Lower leg skin (tissue), 4 donors: ENCODE measurements around the gene COL8A1. TPM values are rescaled to one million over a fixed set of nuclear protein-coding genes. Genes with fewer than 3 reads are reported as not detected.

Source experiments
- DNase-seq, 2 donors: peaks; one replicate each; pipeline ENCODE4 v3.0.0-alpha.2; 2019; ENCODE audit warnings: low spot score in 2 of 2
- H3K4me3 ChIP-seq: fragments of 200-600 bp; sonication (generic); 2 replicates; pipeline ENCODE4 v1.5.1; 2017; ENCODE audit warnings: mild to moderate bottlenecking, low read depth; ENCODE audit not compliant: poor library complexity, severe bottlenecking
- POLR2A ChIP-seq, 2 donors: fragments of 450-650 bp; IDR thresholded peaks; one replicate each; pipeline ENCODE4 v1.6.1; 2016 to 2017; ENCODE audit warnings: antibody characterized with exemption in 2 of 2, mild to moderate bottlenecking in 1 of 2, moderate library complexity in 1 of 2
- WGBS, 2 donors: methylation state at CpG; one replicate each; pipeline ENCODE4 v1.1.5; 2018; 5-methylcytosine and 5-hydroxymethylcytosine counted together
- intact Hi-C: fragments of 100-400 bp; cut with DNase I; formaldehyde crosslinking; loops from one replicate; pipeline ENCODE4 v1.15.0; 2023; ENCODE audit warnings: low total_unique reads
- total RNA-seq, 4 donors: library from RNA; depleted of rRNA; stranded (reverse); fragments of >200 nt; gene quantifications; one replicate each; pipeline ENCODE4 v1.1.0, GENCODE V29; 2016
- TF ChIP-seq, protein P1 (sequence below), 3 donors: fragments of 450-650 bp; IDR thresholded peaks; one replicate each; pipeline ENCODE4 v1.5.1; 2016; ENCODE audit warnings: antibody characterized with exemption in 3 of 3, mild to moderate bottlenecking in 3 of 3, moderate library complexity in 2 of 3

The COL8A1 gene
- total RNA-seq, 4 donors from 2014 or later = 5.0 to 11.5 (median 7.2) TPM

DNA sequence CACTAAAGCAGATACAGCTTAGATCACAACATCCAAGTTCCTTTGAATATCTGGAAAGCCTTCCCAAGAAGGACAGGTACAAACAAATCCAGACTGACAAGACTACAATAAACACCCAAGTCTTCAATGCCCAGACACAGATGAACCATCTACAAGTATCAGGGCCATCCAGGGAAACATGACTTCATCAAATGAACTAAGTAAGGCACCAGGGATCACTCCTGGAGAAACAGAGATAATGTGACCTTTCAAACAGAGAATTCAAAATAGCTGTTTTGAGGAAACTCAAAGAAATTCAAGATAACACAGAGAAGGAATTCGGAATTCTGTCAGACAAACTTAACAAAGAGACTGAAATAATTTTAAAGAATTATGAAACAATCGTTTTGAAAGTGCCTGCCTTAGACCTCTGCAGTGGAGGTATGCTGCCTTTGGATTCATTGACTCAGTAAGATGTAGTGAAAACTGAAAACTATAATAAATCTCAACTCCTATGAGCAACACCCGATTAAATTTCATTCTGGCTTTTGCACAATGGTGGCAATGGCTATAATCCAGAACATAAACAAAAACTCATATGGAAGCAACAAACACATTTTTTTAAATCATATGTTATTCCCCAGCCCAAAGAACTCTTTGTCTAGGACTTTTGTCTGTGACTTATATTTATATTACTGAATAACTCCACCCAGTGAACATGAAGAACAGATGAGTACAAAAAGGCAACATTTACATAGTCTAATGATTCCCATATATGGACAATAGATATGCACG lies 12.6 kb upstream of the COL8A1 start:
- intact Hi-C loops = no loop called here
- TF ChIP-seq, protein P1, sequence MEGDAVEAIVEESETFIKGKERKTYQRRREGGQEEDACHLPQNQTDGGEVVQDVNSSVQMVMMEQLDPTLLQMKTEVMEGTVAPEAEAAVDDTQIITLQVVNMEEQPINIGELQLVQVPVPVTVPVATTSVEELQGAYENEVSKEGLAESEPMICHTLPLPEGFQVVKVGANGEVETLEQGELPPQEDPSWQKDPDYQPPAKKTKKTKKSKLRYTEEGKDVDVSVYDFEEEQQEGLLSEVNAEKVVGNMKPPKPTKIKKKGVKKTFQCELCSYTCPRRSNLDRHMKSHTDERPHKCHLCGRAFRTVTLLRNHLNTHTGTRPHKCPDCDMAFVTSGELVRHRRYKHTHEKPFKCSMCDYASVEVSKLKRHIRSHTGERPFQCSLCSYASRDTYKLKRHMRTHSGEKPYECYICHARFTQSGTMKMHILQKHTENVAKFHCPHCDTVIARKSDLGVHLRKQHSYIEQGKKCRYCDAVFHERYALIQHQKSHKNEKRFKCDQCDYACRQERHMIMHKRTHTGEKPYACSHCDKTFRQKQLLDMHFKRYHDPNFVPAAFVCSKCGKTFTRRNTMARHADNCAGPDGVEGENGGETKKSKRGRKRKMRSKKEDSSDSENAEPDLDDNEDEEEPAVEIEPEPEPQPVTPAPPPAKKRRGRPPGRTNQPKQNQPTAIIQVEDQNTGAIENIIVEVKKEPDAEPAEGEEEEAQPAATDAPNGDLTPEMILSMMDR (IDR thresholded peaks at IDR 0.05) = no peak
- no peak for TF ChIP-seq POLR2A (IDR thresholded peaks at IDR 0.05)
- WGBS, 2 donors = 45 to 46% methylated on average over 4 of the region's 4 CpGs
- DNase-seq = no peak
- H3K4me3 ChIP-seq = no peak overlapping the region

DNA sequence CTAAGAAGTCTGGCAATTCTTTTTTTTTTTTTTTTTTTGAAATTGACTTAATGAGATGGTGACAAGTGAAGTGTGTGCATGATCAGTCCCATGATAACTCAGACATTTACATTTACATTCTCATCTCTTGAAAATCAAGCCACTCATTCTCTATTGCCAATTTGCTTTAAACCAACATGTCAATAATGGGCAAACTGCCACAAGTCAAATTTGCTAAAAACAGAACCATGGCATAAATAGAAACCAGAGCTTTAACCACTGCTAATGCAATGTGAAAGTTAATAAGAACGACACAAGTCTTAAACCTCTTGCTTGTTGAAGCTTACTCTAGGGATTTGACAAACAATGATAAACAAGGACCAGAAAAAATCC lies 12.0 kb upstream of the COL8A1 start:
- intact Hi-C loops = no loop called here
- no peak overlapping the region for H3K4me3 ChIP-seq
- no peak for DNase-seq
- no peak for TF ChIP-seq POLR2A (IDR thresholded peaks at IDR 0.05)
- TF ChIP-seq, protein P1 (IDR thresholded peaks at IDR 0.05) = no peak
- 68 to 69% methylated on average over 1 of the region's 1 CpG for WGBS, 2 donors

- DNase-seq = no peak
- TF ChIP-seq, protein P1 (IDR thresholded peaks at IDR 0.05) = no peak
- no peak for TF ChIP-seq POLR2A (IDR thresholded peaks at IDR 0.05)
- no peak overlapping the region for H3K4me3 ChIP-seq
- intact Hi-C loops = no loop called here
- 69 to 71% methylated on average over 4 of the region's 4 CpGs for WGBS, 2 donors
Observed at GRCh38 chr3:99627062-99627826, 11.2 kb upstream of the COL8A1 start.

DNA sequence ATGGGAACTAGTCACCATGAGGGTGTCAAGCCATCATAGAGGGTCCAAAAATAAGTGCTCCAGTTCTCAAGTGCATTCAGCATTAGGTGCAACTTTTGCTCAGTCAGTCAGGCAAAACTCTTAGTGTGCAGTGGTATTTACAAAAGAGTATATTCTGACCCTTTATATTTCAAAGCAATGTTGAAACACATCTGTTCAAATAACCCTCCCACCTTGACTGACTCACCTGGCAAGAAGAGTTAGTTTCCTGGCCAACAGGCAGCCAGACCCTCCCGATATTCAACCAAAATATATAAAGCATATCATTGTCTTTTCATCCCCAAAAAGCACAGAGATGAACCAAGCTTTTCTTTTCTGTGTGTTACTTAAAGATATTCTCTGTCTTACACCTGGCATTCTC lies 7.6 kb upstream of the COL8A1 start:
- H3K4me3 ChIP-seq = no peak overlapping the region
- TF ChIP-seq, protein P1 (IDR thresholded peaks at IDR 0.05) = no peak
- no peak for TF ChIP-seq POLR2A (IDR thresholded peaks at IDR 0.05)
- WGBS, 2 donors = 38 to 48% methylated on average over 1 of the region's 1 CpG
- intact Hi-C loops = no loop called here
- no peak for DNase-seq

DNA sequence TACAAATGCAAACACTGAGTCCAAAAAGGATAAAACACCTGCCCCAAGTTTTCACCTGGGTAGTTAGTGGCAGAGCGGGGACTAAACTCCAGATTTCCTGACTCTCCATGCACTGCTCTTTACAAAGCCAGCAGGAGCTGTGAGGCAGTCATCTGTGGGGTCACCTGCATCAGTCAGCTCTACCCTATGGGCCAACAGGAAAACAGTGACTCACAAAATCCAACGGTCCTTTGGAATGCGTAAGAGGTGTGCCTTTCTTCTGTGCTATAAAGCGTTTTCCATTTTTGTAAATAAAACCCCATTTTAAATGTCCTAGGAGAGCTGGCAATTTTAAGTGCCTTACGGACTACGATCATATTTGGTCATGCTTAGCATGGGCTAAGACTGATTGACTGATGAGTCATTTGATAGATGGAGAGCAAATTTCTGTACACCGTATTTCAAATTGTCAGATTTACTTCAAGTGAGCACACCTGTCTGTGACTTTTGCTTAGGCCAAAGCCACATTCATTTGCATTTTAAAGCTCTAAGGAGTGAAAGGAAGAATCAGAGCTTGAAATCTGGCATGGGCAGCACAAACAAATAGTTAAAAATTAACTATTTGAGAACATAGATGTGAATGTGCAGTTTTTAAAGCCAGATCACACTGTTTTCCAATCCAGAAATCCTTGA lies 4.4 kb upstream of the COL8A1 start:
- no peak overlapping the region for H3K4me3 ChIP-seq
- 79 to 82% methylated on average over 7 of the region's 7 CpGs for WGBS, 2 donors
- intact Hi-C loops = no loop called here
- no peak for TF ChIP-seq POLR2A (IDR thresholded peaks at IDR 0.05)
- TF ChIP-seq, protein P1 (IDR thresholded peaks at IDR 0.05) = no peak
- DNase-seq = no peak
